Stimulated activated CD4-positive, alpha-beta T cell treated with anti-CD3 and anti-CD28 coated beads, Interleukin-15, amount 100 ng/mL, for 48 hours (primary cell): Measurements from ENCODE around the gene CORO2A.

Experiments
- DNase-seq, 2 donors: peaks; one replicate each; pipeline ENCODE4 v3.0.0-alpha.2; 2020; ENCODE audit warnings: low read depth in 2 of 2

CORO2A gene

GRCh38 chr9:98168153-98168780 is 24.2 kb downstream of the CORO2A start:
- no peak for DNase-seq

DNA sequence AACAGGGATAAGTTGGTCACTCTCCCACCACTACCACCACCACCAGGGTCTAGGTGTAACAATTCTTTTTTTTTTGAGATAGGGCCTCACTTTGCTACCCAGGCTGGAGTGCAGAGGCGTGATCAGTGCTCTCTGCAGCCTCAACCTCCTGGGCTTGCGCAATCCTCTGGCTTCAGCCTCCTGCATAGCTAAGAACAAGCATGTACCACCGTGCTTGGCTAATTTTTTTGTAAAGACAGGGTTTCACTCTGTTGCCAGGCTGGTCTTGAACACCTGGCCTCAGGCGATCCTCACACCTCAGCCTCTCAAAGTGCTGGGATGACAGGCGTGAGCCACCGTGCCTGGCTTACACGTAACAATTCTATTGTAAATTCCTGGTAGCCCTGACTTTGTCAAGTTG is 27.5 kb downstream of the CORO2A start:
- no peak for DNase-seq

GRCh38 chr9:98162613-98163012 is 29.8 kb downstream of the CORO2A start:
- DNase-seq = no peak

- DNase-seq = no peak
Measured at GRCh38 chr9:98161851-98162250, 30.6 kb downstream of the CORO2A start.

- DNase-seq = no peak
Measured at GRCh38 chr9:98159790-98160189, 32.6 kb downstream of the CORO2A start.

GRCh38 chr9:98159301-98159700 is 33.1 kb downstream of the CORO2A start:
- DNase-seq = no peak

DNA sequence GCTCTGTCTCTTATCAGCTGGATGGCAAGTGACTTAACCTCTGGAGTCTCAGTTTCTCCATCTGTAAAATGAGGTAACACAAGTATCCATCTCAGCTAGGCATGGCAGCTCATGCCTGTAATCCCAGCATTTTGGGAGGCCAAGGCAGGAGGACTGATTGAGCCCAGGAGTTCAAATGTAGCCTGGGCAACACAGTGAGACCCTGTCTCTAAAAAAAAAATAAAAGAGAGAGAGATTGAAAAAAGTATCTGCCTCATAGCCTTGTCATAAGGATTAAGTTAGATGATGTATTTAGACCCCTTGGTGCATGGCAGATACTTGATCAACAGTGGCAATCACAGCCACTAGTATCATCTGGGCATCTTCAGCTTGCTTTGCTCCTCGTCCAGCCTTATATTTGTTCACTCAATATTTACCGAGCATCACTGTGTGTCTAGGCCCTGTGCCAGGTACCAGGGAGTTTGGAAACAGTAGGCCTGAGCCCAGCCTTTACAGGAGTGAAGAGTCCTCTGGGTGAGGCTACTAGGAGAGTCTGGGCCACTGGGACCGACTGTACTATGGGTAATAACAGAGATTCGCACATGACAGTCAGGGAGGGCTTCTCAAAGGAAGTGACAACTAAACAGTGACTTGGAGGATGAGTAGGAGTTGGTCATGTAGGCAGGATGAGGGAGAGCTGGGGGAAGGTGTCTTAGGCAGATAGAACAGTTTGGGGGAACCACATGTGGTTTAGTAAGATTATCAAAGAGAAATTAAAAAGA is 34.2 kb downstream of the CORO2A start:
- DNase-seq = no peak

- DNase-seq = no peak
Measured at GRCh38 chr9:98157372-98157771, 35.1 kb downstream of the CORO2A start.

DNA sequence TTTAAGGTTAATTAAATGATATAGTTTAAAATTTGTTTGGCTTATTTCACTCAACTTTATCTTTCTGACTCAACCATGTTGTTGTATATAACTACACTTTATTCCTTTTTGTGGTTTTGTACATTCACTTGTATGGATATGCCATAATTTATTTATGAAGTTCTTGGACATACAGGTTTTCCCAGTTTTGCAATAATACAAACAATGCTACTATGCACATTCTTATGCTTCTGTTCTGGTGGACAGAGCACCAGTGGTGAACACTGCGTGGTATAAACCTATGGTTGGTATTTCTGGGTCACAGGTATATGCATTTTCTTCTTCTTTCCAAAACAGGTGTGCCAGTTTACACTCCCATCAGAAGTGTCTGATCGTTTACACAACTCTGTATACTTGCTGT is 37.8 kb downstream of the CORO2A start:
- DNase-seq = no peak

DNA sequence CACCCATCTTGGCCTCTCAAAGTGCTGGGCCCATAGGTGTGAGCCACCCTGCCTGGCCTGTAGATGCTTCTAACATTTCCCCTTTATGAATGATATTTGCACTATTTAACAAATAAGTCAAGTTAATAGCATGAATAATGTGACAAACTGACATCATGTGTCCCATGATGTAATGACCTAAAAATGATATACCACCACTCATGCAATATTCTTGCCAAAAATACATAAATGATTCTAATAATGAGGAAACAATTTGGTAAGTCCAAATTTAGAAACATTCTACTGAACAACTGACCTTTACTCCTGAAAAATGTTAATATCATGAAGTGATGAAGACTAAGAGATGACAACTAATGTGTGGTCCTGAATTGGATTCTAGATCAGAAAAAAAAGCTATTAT is 39.9 kb downstream of the CORO2A start:
- DNase-seq = no peak

DNA sequence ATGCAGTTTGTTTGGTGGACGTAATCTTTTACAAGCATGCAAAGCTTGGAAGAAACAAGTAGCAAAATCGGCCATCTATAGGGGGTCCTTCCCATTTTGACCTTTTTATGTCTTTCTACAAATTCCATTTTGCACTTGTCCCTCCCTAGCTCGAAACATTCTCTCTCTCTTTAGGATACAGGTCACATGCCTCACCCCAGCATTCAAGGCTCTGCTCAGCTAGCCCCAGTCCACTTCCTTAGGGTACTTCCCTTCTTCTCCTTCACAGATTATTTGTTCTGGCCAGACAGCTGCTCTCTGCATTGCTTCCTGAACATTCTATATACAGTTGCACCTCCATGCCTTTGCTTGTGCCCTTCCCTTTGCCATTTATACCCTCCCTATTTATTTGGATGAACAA is 41.7 kb downstream of the CORO2A start:
- DNase-seq = no peak

DNA sequence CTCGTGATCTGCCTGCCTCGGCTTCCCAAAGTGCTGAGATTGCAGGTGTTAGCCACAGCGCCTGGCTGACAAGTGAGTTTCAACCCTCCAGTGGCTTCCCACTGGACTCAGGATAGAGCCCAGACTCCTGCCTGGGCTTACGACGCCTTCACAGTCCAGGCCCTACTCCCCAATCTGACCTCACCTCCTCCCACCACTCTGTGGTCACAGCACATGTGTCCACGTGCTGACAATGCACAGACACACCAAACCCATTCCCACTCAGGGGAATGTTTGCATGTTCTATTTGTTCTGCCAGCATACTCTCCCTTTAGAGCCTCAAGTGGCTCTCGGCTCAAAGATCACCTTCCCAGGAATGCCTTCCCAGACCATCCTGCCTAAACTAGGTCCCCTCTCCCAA is 42.3 kb downstream of the CORO2A start:
- DNase-seq = no peak

- no peak for DNase-seq
Measured at GRCh38 chr9:98149422-98149821, 43.0 kb downstream of the CORO2A start.

DNA sequence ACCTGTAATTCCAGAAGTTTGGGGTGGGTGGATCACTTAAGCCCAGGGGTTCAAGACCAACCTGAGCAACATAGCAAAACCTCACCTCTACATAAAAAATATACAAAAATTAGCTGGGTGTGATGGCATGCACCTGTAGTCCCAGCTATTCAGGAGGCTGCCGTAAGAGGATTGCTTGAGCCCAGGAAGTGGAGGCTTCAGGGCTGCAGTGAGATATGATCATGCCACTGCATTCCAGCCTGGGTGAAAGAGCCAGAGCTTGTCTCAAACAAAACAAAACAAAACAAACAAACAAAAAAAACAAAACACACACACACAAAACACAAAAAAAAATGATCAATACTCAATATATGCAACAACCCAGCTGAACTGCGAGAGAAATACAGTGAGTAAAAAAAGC is 44.0 kb downstream of the CORO2A start:
- no peak for DNase-seq

- DNase-seq = no peak
Measured at GRCh38 chr9:98147582-98147981, 44.9 kb downstream of the CORO2A start.

GRCh38 chr9:98146101-98146991 is 46.1 kb downstream of the CORO2A start:
- DNase-seq = no peak

- no peak for DNase-seq
Measured at GRCh38 chr9:98144631-98145030, 47.8 kb downstream of the CORO2A start.

DNA sequence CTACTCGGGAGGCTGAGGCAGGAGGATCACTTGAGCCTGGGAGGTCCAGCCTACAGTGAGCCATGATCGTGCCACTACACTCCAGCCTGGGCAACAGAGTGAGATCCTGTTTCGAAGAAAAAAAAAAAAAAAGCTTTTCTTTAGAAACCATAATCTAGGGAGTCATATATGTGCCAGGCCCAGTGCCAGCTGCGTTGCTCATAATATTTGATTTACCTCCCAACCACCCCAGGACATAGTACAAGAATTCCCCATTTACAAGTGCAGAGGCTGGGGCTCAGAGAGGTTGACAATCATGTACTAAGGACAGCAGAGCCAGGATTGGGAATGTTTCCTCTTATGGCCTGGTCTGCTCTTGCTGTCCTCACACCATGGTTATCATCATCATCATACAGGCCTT is 48.4 kb downstream of the CORO2A start:
- no peak for DNase-seq

- no peak for DNase-seq
Measured at GRCh38 chr9:98142925-98143481, 49.4 kb downstream of the CORO2A start.

DNA sequence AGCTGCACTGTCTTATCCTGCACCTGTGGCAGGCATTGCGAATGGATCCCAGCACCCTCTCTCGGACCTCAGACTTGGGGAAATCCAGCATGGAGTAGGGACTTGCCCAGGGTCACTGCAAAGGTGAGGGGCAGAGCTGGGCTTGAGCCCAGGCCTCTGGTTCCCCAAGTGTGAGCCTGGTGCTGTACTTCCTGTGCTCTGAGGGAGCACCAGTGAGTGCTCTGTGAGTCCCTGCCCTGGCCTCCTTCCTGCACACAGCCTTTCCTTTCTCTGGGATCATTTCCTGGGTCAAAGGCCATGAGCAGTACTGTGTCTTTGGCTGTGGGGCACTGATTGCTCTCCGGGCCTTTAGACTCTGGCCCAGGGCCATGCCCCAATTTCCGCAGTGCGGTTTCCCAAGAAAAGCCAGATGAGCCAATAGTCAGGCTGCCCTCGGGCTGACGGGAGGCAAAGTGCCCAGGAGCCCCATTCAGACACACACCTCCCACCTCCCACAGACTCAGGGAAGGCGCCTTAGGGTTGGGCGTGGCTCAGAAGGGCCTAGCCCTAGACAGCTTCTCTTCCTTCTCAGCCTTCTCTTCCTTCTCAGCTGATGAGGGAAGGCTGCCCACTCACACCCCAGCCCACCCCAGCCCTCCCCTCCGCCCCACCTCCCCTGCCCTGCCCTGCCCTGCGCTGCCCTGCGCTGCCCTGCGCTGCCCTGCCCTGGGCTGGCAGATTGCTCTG is 50.1 kb downstream of the CORO2A start:
- DNase-seq = no peak

- no peak for DNase-seq
Measured at GRCh38 chr9:98140503-98140902, 51.9 kb downstream of the CORO2A start.

GRCh38 chr9:98136489-98136888 is 55.9 kb downstream of the CORO2A start:
- DNase-seq = no peak
